Endothelial cell of umbilical vein (primary cell): Measurements from ENCODE around the gene SMARCAL1. TPM values are rescaled to one million over a fixed set of nuclear protein-coding genes. Genes with fewer than 3 reads are reported as not detected.

Experiments used
- BruUV-seq: library from RNA; stranded (reverse); fragments of 400-500 nt; replicated peaks from 2 replicates; lab custom pipeline; 2021; lab: Mats Ljungman, UMichigan
- CTCF ChIA-PET: fragments of 300-600, 350-600 bp; sonication (Branson Sonifier 250); formaldehyde crosslinking; loops from one replicate; lab custom pipeline; 2021; ENCODE audit warnings: antibody characterized with exemption, inconsistent platforms; lab: Charles Lee
- POLR2A ChIA-PET: fragments of 300-600, 350-600 bp; sonication (Branson Sonifier 250); formaldehyde crosslinking; loops from one replicate; lab custom pipeline; 2021; ENCODE audit warnings: antibody characterized with exemption, inconsistent platforms; lab: Charles Lee
- DNase-seq: peaks from one replicate; pipeline ENCODE4 v3.0.0-alpha.2; 2011; ENCODE audit warnings: low read depth, low spot score
- FAIRE-seq: peaks from 2 replicates; lab custom pipeline; 2011; peaks lifted over from hg19 to GRCh38; lab: Jason Lieb, UNC
- H2AFZ ChIP-seq: 2 replicates; pipeline ENCODE4 v1.6.0; 2012; ENCODE audit warnings: low read depth, low read length, control low read depth, inconsistent platforms
- H3K27ac ChIP-seq: 2 replicates; pipeline ENCODE4 v1.5.1; 2011; ENCODE audit warnings: low read depth, mild to moderate bottlenecking, control low read depth, low read length, moderate library complexity; ENCODE audit not compliant: insufficient read depth
- H3K27me3 ChIP-seq, 2 experiments: 2 replicates each; pipeline versions ENCODE4 v1.6.0 to v1.6.1; 2011; ENCODE audit warnings: low read length in 2 of 2, mixed read lengths in 1 of 2; ENCODE audit not compliant: control insufficient read depth in 2 of 2, insufficient read depth in 2 of 2
- H3K36me3 ChIP-seq, 2 experiments: 2 replicates in 1 of 2; 3 replicates in 1 of 2; pipeline ENCODE4 v1.5.1; 2011; ENCODE audit warnings: low read length in 2 of 2, mild to moderate bottlenecking in 1 of 2, moderate library complexity in 1 of 2; ENCODE audit not compliant: control insufficient read depth in 2 of 2, insufficient read depth in 2 of 2; ENCODE audit errors: extremely low read depth in 1 of 2
- H3K4me1 ChIP-seq: 3 replicates; pipeline ENCODE4 v1.5.1; 2011; ENCODE audit warnings: mild to moderate bottlenecking, low read length; ENCODE audit not compliant: control insufficient read depth, insufficient read depth; ENCODE audit errors: extremely low read depth
- H3K4me2 ChIP-seq: 2 replicates; pipeline ENCODE4 v1.6.1; 2011; ENCODE audit warnings: low read length, control low read depth, mixed read lengths; ENCODE audit not compliant: insufficient read depth
- H3K4me3 ChIP-seq, 3 experiments: fragments of 200-600 bp in 1 of 3; sonication (generic), shearing (Covaris generic) in 1 of 3; replicated peaks in 1 of 3; 2 replicates each; pipeline ENCODE4 v1.5.1; 2011 to 2016; ENCODE audit warnings: control low read depth in 3 of 3, low read length in 3 of 3, mild to moderate bottlenecking in 2 of 3, inconsistent platforms in 1 of 3, low read depth in 1 of 3, moderate library complexity in 1 of 3; ENCODE audit not compliant: insufficient read depth in 1 of 3
- H3K79me2 ChIP-seq: 2 replicates; pipeline ENCODE4 v1.6.0; 2012; ENCODE audit warnings: low read length, inconsistent platforms; ENCODE audit not compliant: control insufficient read depth, insufficient read depth
- H3K9ac ChIP-seq: replicated peaks from 2 replicates; pipeline ENCODE3; 2011; ENCODE audit warnings: low read length, control low read depth; ENCODE audit not compliant: insufficient read depth; ENCODE audit errors: extremely low read depth
- H3K9me1 ChIP-seq: replicated peaks from 3 replicates; pipeline ENCODE4 v1.6.0; 2011; ENCODE audit warnings: mild to moderate bottlenecking, low read length; ENCODE audit not compliant: control insufficient read depth, insufficient read depth; ENCODE audit errors: extremely low read depth
- H3K9me3 ChIP-seq: replicated peaks from 2 replicates; pipeline ENCODE4 v1.5.1; 2012; ENCODE audit warnings: low read length, inconsistent platforms; ENCODE audit not compliant: control insufficient read depth, insufficient read depth
- H4K20me1 ChIP-seq: replicated peaks from 2 replicates; pipeline ENCODE3; 2011; ENCODE audit warnings: mild to moderate bottlenecking, low read length; ENCODE audit not compliant: control insufficient read depth, insufficient read depth; ENCODE audit errors: extremely low read depth
- CTCF ChIP-seq, 2 donors: IDR thresholded peaks; 1 replicate in 1 of 2; 2 replicates in 1 of 2; pipeline ENCODE4 v1.5.1; 2011; ENCODE audit warnings: low read length in 2 of 2, mild to moderate bottlenecking in 2 of 2, moderate library complexity in 2 of 2, control low read depth in 1 of 2, inconsistent platforms in 1 of 2, low read depth in 1 of 2; ENCODE audit not compliant: insufficient read depth in 1 of 2; ENCODE audit errors: extremely low read depth in 1 of 2
- EZH2 ChIP-seq: IDR thresholded peaks from 2 replicates; pipeline ENCODE4 v1.6.1; 2012; ENCODE audit warnings: borderline replicate concordance, low read depth, mild to moderate bottlenecking, moderate library complexity, low read length, inconsistent platforms; ENCODE audit not compliant: severe bottlenecking
- FOS ChIP-seq: IDR thresholded peaks from 2 replicates; pipeline ENCODE4 v1.6.1; 2011; ENCODE audit warnings: mild to moderate bottlenecking, low read length, moderate library complexity, borderline replicate concordance; ENCODE audit not compliant: insufficient read depth
- GATA2 ChIP-seq: IDR thresholded peaks from 2 replicates; pipeline ENCODE4 v1.7.0; 2011; ENCODE audit warnings: low read depth, mild to moderate bottlenecking, moderate library complexity, mixed read lengths, low read length; ENCODE audit not compliant: insufficient read length, insufficient read depth
- JUN ChIP-seq: IDR thresholded peaks from 2 replicates; pipeline ENCODE4 v1.6.1; 2011; ENCODE audit warnings: borderline replicate concordance, low read depth; ENCODE audit not compliant: insufficient read length, insufficient read depth
- MAX ChIP-seq: IDR thresholded peaks from 2 replicates; pipeline ENCODE4 v1.6.1; 2011; ENCODE audit not compliant: insufficient read depth, insufficient read length
- MYC ChIP-seq: IDR thresholded peaks from one replicate; pipeline ENCODE4 v1.6.1; 2011; ENCODE audit warnings: mild to moderate bottlenecking, low read depth, low read length
- POLR2A ChIP-seq: IDR thresholded peaks from 2 replicates; pipeline ENCODE4 v1.6.1; 2012; ENCODE audit warnings: low read depth, mild to moderate bottlenecking, control low read depth, low read length
- POLR2AphosphoS5 ChIP-seq: IDR thresholded peaks from 2 replicates; pipeline ENCODE4 v1.6.1; 2012; ENCODE audit warnings: low read depth, mild to moderate bottlenecking, control low read depth, low read length, moderate library complexity; ENCODE audit not compliant: insufficient read depth
- dilution Hi-C: fragments of 300-500 bp; cut with MboI; formaldehyde crosslinking; loops from one replicate; pipeline ENCODE4 v1.15.0; 2019; ENCODE audit warnings: low sequenced_read_pairs; ENCODE audit not compliant: extremely low pct_ligation_motif_present
- intact Hi-C: fragments of 100-400 bp; cut with micrococcal nuclease; formaldehyde crosslinking; loops from one replicate; pipeline ENCODE4 v1.10.0; 2022
- polyA plus RNA-seq, 4 experiments: library from polyadenylated mRNA; depleted of rRNA in 3 of 4; stranded (reverse) in 3 of 4; unstranded in 1 of 4; fragments of >200 nt; gene quantifications; 2 replicates each; pipeline versions ENCODE4 v1.2.1 to v1.2.3, GENCODE V29; 2011 to 2012; ENCODE audit warnings: missing spikeins in 1 of 4
- total RNA-seq: library from RNA; stranded (reverse); gene quantifications from 2 replicates; pipeline ENCODE4 v1.2.3, GENCODE V29; 2021

Gene SMARCAL1
- total and polyA plus RNA-seq, 2 donors (not counting 3 experiments of a cell fraction or from before 2014, with no cell fraction given): 25.4 to 30.7 TPM

GRCh38 chr2:216480221-216480620, 67.9 kb downstream of the SMARCAL1 start:
- Histone ChIP-seq H3K79me2 (no peaks in the 10 kb centered on the region), H3K4me1 (peaks cover 19% of the 10 kb centered on the region), H3K27me3 (no peaks in the 10 kb centered on the region), H2AFZ (no peak overlapping the region), H3K9ac (no peak overlapping the region), H3K27ac (no peak overlapping the region), H3K36me3 (peaks cover 0 to 13% of the 10 kb centered on the region in 2 experiments), H3K9me3 (no peaks in the 10 kb centered on the region), H3K9me1 (no peaks in the 10 kb centered on the region), H3K4me3 (no peak overlapping the region), H4K20me1 (no peaks in the 10 kb centered on the region), H3K4me2 (no peak overlapping the region)
- DNase-seq (no peak), FAIRE-seq (no peak)
- BruUV-seq: no TSS peak
- POLR2A ChIA-PET: no interaction called here
- CTCF ChIA-PET: no interaction called here
- intact Hi-C loops: no loop called here
- TF ChIP-seq GATA2 (no peak), EZH2 (no peak), CTCF (IDR thresholded peaks at IDR 0.05; ENCODE audit: extremely low read depth in 1 of 2, insufficient read depth in 1 of 2, low read depth in 1 of 2, low read length in 2 of 2) (no peak), MAX (no peak), FOS (no peak), POLR2A (no peak), MYC (no peak), JUN (no peak), POLR2AphosphoS5 (no peak)
- dilution Hi-C loops: no loop called here
